ENCODE measurements around the gene FAM174A.

GRCh38 chr5:100546001-100546400 lies 10.8 kb downstream of the FAM174A start:
- no peak for TF ChIP-seq CTCF (IDR thresholded peaks at IDR 0.05)
- TF ChIP-seq POLR2A (IDR thresholded peaks at IDR 0.05): no peak

All from ovary (tissue), 3 donors.